AG20443 (cell line): ENCODE measurements around the gene SHISAL2B.
"Not testable (repeated sequence)": the region's sequence is repeated elsewhere in the genome, so short reads cannot be mapped to it uniquely, and the experiment has no call there.

Experiments used
- DNase-seq: peaks from one replicate; pipeline ENCODE4 v3.0.0; 2012; ENCODE audit warnings: low spot score, mixed read lengths

Gene SHISAL2B

GRCh38 chr5:64690417-64691151 lies at the start of gene SHISAL2B:
Gene SHISAL2B, plus strand, starts transcription at chr5:64690503. Its CDS starts 121 bp downstream, at chr5:64690624.
- peak; percentile 38 for DNase-seq

DNA sequence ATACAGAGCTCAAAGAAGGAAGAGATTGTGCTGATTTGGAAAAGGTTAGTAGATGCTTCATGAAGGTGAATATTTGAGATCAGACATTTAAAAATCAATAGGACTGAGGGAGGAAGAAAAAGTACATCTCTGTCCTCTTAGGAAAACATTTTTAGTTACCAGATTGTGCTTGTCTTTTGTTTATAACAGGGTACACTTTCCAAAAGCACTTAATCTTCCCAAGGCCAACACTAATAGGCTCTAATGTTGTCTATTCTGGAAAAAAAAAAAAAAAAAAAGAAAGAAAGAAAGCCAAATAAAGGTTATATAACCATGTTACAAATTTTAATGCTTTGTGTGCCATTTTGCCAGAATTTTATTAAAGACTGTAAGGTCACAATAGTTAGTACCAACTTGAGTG lies 45.5 kb upstream of the SHISAL2B start:
- DNase-seq: no peak

- no peak for DNase-seq
These were observed 44.1 kb upstream of the SHISAL2B start for GRCh38 chr5:64646169-64646568.

- DNase-seq: no peak
These were observed 40.8 kb upstream of the SHISAL2B start for GRCh38 chr5:64649512-64649911.

DNA sequence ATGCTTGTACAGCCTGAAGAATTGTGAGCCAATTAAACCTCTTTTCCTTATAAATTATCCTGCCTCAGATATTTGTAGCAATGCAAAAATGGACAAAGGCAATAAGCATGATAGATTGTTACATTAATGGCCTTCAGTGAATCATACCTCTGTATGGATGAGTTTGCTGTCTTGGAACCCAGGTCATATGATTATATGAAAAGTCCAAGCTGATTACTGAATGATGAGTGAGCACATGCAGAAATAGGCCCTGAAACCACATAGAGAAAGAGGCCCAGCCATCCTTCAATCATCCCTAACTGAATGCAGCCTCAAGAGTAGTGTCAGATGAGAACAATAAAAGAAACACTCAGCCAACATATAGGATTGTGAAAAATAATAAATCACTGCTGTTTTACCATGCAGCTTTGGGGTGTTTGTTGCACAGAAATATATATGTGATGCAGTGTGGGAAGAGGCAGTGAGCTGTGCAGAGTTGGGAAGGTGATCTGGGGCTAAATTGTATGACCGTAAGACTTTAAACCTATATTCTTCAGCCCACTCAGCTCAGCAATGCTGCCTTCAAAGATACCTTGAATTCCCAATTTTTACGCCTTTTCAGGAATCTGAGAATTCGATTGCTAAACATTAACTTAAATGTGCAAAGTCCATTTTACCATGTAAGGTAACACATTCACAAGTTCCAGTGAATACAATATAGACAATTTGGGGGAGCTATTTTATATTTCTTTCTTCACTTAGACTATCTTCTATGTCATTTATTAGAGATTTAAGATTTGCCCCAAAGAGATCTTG lies 36.3 kb upstream of the SHISAL2B start:
- DNase-seq: no peak

DNA sequence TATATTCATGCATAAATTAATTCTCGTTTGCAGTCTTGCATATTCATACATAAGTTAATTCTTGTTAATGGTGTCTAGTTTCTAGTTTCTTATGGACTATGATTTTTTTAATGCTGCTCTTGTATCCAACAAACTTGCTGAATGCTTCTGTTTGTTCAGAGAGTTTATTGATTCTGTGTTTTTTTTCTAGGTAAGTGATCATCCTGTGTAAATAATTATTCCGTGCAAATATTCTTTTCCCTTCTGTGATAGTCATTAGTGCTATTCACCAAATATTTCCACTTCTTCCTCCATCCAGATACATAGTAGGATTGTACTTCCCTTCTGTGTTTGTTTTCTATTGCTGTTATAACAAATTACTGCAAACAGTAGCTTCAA lies 35.8 kb upstream of the SHISAL2B start:
- DNase-seq: no peak

DNA sequence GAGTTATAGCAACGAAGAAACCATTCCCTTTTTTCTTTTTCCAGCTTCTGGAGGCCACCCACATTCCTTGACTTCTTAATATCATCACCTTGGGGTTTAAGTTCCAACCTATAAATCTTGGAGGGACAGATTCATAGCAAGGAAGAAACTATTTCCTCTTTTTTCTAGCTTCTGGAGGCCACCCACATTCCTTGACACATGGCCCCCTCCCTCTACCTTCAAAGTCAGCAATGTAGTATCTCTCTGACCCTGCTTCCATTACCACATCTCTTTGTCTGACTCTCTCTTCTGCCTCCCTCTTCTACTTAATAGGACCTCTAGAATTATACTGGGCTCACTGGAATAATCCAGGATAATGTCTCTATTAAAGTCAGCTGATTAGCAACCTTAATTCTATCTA lies 34.7 kb upstream of the SHISAL2B start:
- no peak for DNase-seq

DNA sequence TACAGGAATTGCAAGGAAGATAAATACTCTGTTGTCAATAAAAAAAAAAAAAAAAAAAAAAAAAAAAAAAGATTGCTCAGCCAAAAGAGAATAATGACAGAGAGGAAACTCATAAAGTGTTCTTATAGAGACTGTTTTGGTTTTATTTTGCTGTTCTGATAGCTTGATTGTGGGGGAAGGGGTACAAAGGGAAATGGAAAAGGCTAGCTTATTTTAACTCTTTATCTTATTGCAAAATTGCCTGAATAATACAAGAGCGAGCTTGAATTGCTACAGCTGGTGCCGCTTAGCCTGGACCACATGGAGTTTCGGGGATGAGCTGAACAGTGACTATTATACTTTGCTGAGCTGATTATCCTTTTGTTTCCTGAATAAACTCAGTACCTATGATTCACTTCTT lies 31.0 kb upstream of the SHISAL2B start:
- DNase-seq: no peak

- DNase-seq: not testable (repeated sequence)
These were observed 27.1 kb upstream of the SHISAL2B start for GRCh38 chr5:64663181-64663580.

GRCh38 chr5:64665243-64665642 lies 25.1 kb upstream of the SHISAL2B start:
- no peak for DNase-seq

- no peak for DNase-seq
These were observed 24.2 kb upstream of the SHISAL2B start for GRCh38 chr5:64666078-64666477.

GRCh38 chr5:64667068-64667467 lies 23.2 kb upstream of the SHISAL2B start:
- no peak for DNase-seq

- no peak for DNase-seq
These were observed 20.0 kb upstream of the SHISAL2B start for GRCh38 chr5:64670277-64670676.

GRCh38 chr5:64671678-64672077 lies 18.6 kb upstream of the SHISAL2B start:
- DNase-seq: no peak

DNA sequence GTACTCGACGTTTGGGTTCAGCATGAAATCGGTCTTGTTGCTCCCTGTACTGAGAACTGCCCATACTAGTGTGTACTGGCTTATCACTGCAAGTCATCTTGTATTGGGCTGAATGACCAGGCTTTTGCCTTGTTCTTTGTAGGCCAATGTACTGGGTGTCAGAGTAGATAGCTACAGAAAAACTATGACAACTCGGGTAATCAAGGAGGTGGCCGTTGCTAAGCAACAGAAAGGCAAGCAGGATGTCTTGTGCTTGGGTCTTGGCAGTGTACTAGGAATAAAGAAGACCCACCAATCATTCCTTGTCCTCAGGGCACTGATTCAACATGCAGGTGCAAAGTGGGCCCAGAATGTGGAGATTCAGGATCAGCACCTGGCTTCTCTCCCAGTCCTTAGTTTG lies 11.9 kb upstream of the SHISAL2B start:
- DNase-seq: no peak

GRCh38 chr5:64680289-64680688 lies 10.0 kb upstream of the SHISAL2B start:
- no peak for DNase-seq

GRCh38 chr5:64682608-64683007 lies 7.7 kb upstream of the SHISAL2B start:
- DNase-seq: no peak

DNA sequence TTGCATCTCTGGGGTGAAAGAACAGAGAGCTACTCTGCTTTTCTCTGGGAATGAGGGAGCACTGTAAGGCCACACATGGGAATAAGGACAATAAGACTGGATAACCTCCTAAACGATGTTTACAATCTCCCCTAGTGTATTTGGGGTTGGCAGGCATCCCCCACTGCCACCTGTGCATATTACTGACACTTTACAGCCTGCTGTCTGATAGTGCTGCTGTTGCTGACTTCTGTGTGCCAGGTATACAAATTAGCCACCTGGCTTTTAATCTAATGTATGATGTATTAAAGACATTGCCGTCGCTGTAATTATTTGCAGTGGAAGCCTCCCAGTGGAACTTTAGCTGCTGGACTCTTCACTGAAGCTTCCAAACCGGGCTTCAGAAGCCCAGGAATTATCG lies 4.4 kb upstream of the SHISAL2B start:
- no peak for DNase-seq

DNA sequence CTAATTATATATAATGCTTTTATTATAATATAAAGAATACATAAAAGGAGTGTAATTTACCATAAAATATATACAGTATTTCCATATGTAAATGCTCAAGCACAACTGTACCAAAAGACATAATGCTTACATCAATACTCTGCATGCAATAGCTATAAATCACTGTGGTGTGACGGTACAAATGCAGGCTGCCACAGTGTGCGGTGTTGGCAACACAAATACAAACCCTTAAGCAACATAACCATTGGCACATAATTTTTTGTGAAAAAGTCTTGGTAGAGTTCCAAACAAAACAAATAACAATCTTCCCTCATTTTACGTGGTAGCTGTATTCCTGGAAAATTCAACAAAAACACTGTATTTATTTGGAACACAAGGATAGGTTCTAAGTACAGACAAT lies 1.9 kb upstream of the SHISAL2B start:
- no peak for DNase-seq

DNA sequence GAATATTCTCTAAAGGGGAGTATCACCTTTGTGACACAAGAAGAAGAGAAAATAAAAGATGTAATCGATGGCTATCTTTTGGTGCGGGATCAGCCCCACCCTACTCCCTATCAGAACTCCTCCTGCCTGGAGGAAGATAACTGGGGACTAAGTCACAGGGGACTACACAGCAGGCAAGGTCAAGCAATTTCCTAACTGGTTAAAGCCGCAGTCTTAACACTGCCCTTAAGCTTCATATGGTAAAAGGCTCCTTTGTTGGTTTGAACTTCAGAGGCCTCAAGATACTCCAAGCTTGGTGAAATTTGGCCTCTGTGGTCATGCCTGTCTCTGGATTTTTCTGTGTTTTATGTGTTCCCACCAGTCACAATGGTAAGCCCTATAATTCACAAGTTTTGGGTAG lies 1.3 kb upstream of the SHISAL2B start:
- DNase-seq: no peak

GRCh38 chr5:64690104-64690416 lies 243 bp upstream of the SHISAL2B start:
- DNase-seq: no peak

DNA sequence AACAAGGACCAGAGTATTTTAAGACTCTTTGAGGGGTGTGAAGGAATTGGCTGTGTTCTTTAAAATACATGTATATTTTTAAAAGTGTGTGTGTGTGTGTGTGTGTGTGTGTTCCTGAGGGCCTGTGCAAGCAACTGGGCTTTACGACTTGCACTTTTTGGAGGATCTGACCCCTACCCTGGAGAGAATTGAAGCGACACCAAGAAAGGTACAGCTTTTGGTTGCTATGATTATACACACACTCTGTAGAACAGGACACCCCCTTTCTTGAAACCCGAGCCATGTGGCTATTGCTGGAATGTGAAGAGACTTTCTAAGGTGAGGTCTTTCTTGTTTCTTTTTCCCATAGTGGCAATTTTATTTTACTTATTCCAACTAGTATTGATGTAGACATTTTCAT lies 988 bp downstream of the SHISAL2B start:
- no peak for DNase-seq

DNA sequence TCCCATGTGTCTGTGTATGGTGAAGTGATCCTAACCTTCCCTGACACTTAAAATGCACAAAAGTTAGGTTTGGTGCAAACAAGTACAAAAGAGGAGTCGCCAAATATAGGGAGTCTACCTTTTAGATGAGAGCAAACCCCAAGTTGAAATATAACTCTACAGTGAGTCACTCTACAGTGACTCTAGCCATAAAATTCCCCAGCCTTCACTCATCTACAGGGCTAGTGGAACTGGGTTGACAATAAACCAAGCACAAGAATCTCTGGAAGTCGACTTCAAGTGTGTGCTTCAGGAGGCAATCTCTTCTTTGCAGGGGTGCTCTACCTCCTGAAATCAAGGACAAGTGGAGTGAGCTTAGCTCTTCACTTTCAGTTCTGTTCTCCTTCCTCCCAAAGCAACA lies 3.3 kb downstream of the SHISAL2B start:
- DNase-seq: no peak

GRCh38 chr5:64696414-64696813 lies 6.1 kb downstream of the SHISAL2B start:
- not testable (repeated sequence) for DNase-seq
